Right forelimb (tissue), 1 donor: ENCODE results near the gene TRIM5.
"Not testable (repeated sequence)": the region's sequence is repeated elsewhere in the genome, so short reads cannot be mapped to it uniquely, and the experiment has no call there.

Experiments used
- DNase-seq: peaks from one replicate; pipeline ENCODE4 v3.0.0-alpha.2; 2018

Gene TRIM5

DNA sequence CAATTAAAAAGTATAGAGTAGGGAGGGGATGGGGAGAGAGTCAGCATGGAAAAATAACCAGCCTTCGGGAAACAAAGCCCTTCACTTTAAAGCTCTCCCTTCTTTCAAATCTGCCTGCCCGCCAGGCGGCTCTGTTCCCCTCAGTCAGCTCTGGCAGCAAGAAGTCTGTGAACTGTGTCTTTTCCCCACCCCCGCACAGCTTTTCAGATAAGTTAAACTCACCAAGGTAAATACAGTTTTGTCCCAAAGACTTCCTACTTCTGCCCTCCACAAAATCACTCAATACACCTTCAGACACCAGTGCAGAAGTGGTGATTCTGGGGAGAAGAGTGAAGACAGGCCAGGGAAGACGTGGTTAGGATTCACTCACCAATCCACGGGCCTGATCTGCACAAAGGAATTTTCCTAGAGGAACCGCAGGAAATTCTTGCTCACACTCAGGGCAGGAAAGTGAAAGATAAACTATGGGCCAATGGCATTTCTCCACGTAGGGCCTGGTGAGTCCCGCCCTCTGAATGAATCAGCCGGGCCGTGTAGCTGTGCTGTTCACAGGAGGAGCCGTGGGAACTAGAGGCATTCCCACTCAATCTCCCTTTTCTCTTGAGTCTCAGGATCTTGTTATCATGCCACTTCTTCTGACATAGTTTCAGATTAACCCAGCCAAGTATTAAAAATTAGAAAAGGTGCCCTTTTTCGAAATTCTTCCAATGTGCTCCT, at the start of gene TRIM5:
Gene TRIM5, minus strand, starts transcription at position 429 of the 717 bp plus-strand sequence. CDS start 4,897 bp downstream, outside the sequence.
- peak; percentile 87 for DNase-seq

DNA sequence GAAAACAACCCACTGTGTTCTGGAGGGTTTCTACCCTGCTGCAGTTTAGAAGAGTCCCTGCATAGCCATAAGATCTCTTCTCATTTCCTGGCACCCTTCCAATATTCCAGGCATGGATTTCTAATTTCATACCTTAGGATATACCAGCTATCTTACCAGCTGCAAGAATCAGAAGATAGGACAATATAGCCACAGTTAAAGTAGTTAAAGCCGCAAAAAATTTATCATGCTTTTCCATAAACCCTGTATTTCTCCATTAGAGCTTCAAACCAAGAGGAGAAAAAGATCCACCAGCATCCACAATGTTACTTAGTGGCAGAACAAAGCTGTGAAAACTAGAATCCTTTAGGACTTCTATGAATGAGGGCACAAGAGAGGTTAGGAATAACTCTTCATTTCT, 42.8 kb upstream of the TRIM5 start:
- DNase-seq: no peak

GRCh38 chr11:5726351-5726750, 41.5 kb upstream of the TRIM5 start:
- no peak for DNase-seq

DNA sequence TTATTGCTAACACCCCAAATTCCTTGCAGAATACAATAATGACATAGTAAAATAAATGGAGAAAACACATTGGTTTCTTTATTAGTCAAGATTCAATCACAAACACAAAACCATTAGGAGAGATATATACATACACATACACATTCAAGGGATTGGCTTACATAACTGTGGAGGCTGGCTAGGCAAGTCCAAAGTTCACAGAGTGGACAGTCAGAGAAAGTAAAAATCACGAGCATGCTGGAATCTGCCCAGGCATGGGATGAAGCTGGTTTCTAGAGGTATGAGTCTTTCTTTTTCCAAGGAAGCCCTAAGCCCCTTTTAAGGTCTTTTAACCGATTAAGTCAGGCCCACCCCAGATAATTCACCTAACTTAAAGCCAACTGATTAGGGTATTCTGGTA, 37.7 kb upstream of the TRIM5 start:
- DNase-seq: no peak

DNA sequence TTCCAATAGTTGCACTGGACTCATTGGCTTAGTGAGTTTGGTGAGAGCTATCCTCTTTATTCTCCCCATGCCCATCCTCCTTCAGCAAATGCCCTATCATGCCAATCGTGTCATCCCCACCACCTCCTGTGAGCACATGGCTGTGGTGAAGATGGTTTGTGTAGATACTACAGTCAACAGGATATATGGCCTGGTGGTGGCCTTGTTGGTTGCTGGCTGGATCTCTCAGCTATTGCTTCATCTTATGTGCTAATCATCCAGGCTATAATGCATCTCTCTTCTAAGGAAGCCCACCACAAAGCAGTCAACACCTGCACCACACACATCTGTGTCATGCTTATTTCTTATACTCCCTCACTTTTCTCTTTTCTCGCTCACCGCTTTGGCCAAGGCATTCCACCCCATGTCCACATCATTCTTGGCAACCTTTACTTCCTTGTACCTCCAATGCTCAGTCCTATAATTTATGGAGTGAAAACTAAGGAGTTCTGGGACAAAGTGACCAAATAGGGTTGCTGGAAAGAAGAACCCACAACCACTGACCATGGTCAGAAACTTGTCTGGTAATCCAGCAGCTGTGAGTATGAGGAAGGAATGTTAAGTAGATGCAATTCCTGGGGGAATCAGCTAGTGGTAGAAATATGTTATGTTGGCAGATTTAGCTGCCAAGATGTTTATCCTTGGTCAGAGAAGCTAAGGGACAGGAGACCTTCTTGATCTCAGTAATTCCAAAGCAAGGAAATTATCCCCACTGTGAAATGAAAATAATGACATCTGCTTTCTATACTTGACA, 35.0 kb upstream of the TRIM5 start:
- DNase-seq: no peak

DNA sequence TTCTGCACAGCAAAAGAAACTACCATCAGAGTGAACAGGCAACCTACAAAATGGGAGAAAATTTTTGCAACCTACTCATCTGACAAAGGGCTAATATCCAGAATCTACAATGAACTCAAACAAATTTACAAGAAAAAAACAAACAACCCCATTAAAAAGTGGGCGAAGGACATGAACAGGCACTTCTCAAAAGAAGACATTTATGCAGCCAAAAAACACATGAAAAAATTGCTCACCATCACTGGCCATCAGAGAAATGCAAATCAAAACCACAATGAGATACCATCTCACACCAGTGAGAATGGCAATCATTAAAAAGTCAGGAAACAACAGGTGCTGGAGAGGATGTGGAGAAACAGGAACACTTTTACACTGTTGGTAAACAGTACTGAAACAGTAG, 31.6 kb upstream of the TRIM5 start:
- not testable (repeated sequence) for DNase-seq

DNA sequence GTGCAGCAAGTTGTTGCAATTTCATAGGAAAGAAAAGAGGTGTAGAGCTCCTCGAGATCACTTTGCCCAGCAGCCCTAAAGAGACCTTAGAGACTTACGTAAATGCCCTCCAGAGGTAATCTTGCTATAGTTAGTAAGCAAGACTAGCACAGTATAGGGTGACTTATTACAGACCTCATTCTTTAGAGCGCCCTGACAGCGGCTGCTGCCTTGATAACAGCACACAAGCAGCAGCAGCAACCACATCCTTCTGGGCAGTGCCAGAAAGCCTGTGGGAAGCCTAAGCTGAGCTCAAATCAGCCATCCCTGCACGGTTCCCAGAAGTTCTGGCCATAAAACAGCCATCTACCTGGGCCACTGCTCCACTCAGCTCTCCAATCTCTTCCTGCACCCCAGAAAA, 28.8 kb upstream of the TRIM5 start:
- no peak for DNase-seq

DNA sequence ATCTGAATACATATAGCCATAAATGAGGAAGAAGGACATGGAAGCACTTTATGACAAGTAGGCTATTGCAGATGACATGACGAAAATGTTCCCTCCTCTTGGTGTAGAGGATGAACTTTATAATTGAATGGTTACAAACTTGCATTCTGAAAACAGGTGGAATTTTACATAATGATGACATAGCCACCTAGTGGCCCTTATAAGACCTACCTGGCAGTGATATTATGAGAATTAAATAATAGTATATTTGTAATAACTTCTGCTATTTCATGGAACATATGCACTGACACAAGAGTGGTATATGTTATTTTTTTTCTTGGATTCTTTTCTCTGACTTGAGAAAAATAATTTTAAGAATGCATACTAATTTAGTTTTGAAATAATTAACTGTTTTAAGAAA, 27.6 kb upstream of the TRIM5 start:
- DNase-seq: no peak

DNA sequence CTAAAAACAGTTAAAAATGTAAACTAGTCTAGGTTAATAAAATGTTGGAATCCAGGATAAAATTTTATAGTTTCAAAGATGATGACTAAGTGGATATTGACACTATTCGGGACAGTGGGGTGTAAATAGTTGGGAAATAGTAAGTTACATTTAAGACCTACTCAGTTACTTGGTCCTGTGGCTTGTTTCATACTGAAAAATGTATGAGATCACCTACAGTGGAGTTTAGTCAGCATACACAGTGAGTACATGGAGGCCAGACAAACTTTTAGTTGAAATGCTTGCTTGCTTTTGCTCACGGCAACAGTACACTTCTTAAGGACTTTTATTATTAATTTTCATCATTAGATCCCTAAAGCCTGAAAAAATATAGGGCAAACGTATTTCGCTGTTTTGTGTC, 20.8 kb upstream of the TRIM5 start:
- DNase-seq: no peak

- no peak for DNase-seq
Observed at GRCh38 chr11:5703741-5704536, 19.1 kb upstream of the TRIM5 start.

- DNase-seq: no peak
Observed at GRCh38 chr11:5701055-5701577, 16.2 kb upstream of the TRIM5 start.

GRCh38 chr11:5700421-5701054, 15.7 kb upstream of the TRIM5 start:
- DNase-seq: no peak

DNA sequence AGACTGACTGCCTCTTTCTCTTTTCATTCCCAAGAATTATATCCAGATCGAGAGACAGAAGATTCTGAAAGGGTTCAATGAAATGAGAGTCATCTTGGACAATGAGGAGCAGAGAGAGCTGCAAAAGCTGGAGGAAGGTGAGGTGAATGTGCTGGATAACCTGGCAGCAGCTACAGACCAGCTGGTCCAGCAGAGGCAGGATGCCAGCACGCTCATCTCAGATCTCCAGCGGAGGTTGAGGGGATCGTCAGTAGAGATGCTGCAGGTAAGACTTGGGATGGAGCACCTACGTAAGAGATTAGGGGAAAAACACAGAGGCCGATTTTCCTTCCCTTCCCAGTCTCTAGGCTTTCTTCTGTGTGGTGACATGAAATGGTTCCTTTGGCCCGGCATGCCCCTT, 13.4 kb upstream of the TRIM5 start:
- DNase-seq: no peak

GRCh38 chr11:5696210-5696609, 11.3 kb upstream of the TRIM5 start:
- DNase-seq: no peak

- no peak for DNase-seq
Observed at GRCh38 chr11:5695580-5695979, 10.7 kb upstream of the TRIM5 start.

DNA sequence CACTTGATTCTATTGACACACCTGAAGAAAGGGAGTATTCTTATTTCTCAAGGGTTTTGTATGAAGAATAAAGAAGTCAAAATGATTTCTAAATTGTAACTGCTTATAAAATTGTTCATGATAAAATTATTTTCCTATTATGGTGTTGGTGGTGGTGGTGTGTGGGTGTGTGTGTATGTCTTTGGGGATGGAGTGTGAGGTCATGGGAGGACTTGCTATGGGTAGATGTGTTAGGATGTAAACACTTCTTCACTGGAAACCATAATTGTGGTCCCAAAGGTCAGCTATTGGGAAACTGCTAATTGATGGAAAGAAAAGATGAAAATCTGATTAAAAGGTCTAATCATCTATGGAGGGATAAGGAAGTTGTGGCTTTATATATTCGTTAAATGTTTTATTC, 9.8 kb upstream of the TRIM5 start:
- no peak for DNase-seq

GRCh38 chr11:5691964-5692361, 7.1 kb upstream of the TRIM5 start:
- DNase-seq: no peak

- not testable (repeated sequence) for DNase-seq
Observed at GRCh38 chr11:5691238-5691963, 6.5 kb upstream of the TRIM5 start.

DNA sequence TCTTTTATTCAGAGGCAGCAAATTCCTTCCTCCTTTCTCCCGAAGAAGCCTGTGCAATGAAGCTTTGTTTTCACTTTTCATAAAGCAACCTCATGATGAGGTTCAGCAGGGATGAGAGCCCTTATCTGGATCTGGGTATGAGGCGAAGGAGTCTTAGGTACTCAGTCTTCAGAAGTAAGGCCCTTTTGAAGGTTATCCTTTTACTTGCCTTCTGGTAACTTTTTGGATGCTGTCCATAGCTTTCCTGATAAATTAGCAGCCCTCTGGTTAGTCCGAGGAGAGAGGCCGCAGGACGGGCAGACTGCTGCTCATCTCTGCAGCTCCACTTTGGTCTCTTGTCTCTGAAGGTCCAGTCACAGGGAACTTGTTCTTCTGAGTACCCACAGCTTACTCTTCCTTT, 5.9 kb upstream of the TRIM5 start:
- DNase-seq: no peak

DNA sequence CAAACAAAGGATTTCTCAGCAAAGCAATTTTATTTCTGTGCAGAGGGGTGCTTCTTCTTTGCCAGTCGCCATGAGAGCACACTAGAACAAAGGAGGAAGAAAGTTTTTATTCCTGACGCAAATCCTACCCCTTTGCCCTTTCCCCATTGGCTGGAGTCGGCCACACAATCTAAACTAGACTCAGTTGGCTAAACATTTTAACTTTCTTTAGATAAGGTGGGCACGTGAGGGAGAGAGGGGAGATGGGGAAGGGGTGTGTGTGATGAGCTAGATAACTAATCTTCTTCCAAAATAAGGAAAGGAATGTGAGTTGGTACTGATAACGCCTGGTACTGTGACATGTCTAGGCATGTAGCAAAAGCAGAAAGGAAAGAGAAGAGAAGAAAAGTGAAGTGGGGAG, 5.3 kb upstream of the TRIM5 start:
- DNase-seq: no peak

DNA sequence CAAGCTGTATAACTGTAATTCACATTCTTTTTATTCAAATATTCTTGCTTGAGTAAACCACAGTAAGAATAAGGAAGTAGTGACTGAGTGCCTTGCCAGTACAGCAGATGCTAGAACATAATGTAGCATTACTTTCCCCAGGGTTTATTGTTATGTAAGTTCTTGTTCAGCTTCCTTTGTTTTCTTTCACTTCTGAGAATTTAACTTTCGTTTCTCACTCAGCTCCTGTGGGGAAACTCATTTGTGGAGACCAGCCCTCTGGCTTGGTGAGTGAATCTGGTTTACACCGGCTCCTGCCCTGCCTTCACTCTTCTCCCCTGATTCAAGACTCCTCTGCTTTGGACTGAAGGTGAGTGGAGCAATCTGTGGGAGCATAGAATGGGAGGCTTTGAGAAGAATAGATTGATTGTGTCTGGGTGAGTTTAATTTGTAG, 4.7 kb upstream of the TRIM5 start, which contains the start of gene TRIM22:
Gene TRIM22, plus strand, starts transcription at position 240 of the 433 bp plus-strand sequence. CDS start 6,443 bp downstream, outside the sequence.
- peak; percentile 54 for DNase-seq

DNA sequence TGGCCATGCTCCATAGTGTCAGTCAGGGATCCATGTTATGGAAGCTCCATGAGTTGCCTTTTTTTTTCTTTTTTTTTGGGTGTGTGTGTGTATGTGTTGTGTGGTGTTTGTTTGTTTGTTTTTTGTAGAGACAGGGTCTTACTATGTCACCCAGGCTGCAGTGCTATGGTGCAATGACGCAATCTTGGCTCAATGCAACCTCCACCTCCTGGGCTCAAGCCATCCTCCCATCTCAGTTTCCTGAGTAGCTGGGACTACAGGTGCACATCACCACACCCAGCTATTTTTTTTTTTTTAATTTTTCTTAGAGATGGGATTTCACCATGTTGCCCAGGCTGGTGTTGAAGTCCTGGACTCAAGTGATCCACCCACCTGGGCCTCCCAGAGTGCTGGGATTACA, 3.6 kb upstream of the TRIM5 start:
- DNase-seq: no peak
